HCT116 (cell line): ENCODE data around the gene DMD.

ENCODE experiments used
- EZH2 ChIP-seq: fragments of 200-600 bp; sonication (generic); IDR thresholded peaks from 2 replicates; pipeline ENCODE4 v1.6.1; 2017; ENCODE audit warnings: antibody characterized with exemption, mixed run types
- TF ChIP-seq, protein P1 (sequence below), 3 experiments: fragments of 200-600 bp in 1 of 3; sonication (generic) in 1 of 3; IDR thresholded peaks in 2 of 3; conservative IDR thresholded peaks in 1 of 3; 2 replicates each; pipeline ENCODE4 v1.5.1; 2012 to 2017; ENCODE audit warnings: low read depth in 2 of 3, low read length in 2 of 3, antibody characterized with exemption in 1 of 3, borderline replicate concordance in 1 of 3, control low read depth in 1 of 3, mild to moderate bottlenecking in 1 of 3, mixed read lengths in 1 of 3, mixed run types in 1 of 3, moderate library complexity in 1 of 3; ENCODE audit not compliant: insufficient read depth in 1 of 3

- no peak for TF ChIP-seq EZH2
- TF ChIP-seq, protein P1, sequence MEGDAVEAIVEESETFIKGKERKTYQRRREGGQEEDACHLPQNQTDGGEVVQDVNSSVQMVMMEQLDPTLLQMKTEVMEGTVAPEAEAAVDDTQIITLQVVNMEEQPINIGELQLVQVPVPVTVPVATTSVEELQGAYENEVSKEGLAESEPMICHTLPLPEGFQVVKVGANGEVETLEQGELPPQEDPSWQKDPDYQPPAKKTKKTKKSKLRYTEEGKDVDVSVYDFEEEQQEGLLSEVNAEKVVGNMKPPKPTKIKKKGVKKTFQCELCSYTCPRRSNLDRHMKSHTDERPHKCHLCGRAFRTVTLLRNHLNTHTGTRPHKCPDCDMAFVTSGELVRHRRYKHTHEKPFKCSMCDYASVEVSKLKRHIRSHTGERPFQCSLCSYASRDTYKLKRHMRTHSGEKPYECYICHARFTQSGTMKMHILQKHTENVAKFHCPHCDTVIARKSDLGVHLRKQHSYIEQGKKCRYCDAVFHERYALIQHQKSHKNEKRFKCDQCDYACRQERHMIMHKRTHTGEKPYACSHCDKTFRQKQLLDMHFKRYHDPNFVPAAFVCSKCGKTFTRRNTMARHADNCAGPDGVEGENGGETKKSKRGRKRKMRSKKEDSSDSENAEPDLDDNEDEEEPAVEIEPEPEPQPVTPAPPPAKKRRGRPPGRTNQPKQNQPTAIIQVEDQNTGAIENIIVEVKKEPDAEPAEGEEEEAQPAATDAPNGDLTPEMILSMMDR (IDR thresholded peaks at IDR 0.05 in 2 of 3, conservative IDR thresholded peaks at IDR 0.05 in 1 of 3; ENCODE audit: borderline replicate concordance in 1 of 3, insufficient read depth in 1 of 3, low read depth in 2 of 3, low read length in 2 of 3): no peak
These were observed 2139.6 kb downstream of the DMD start, which contains the start of gene FTHL17 for GRCh38 chrX:31071725-31072124.
